ENCODE data around the gene MAGI2. TPM values are rescaled to one million over a fixed set of nuclear protein-coding genes. Genes with fewer than 3 reads are reported as not detected.

The MAGI2 gene
- total RNA-seq, 1 donor from 2014 or later = 8.0 TPM

GRCh38 chr7:78906735-78907134 lies 546.7 kb downstream of the MAGI2 start:
- no peak for DNase-seq

- DNase-seq = no peak
These were observed 548.0 kb downstream of the MAGI2 start for GRCh38 chr7:78905436-78905835.

- no peak for DNase-seq
These were observed 548.5 kb downstream of the MAGI2 start for GRCh38 chr7:78904983-78905382.

- DNase-seq = no peak
These were observed 551.9 kb downstream of the MAGI2 start for GRCh38 chr7:78901566-78901965.

GRCh38 chr7:78900806-78901205 lies 552.7 kb downstream of the MAGI2 start:
- DNase-seq = no peak

GRCh38 chr7:78895393-78895792 lies 558.1 kb downstream of the MAGI2 start:
- DNase-seq = no peak

- DNase-seq = no peak
These were observed 574.3 kb downstream of the MAGI2 start for GRCh38 chr7:78879206-78879605.

- DNase-seq = no peak
These were observed 580.4 kb downstream of the MAGI2 start for GRCh38 chr7:78873117-78873516.

GRCh38 chr7:78864339-78864738 lies 589.1 kb downstream of the MAGI2 start:
- no peak for DNase-seq

GRCh38 chr7:78863281-78863680 lies 590.2 kb downstream of the MAGI2 start:
- DNase-seq = no peak

GRCh38 chr7:78862411-78862900 lies 591.0 kb downstream of the MAGI2 start:
- no peak for DNase-seq

- no peak for DNase-seq
These were observed 600.5 kb downstream of the MAGI2 start for GRCh38 chr7:78852951-78853350.

- DNase-seq = no peak
These were observed 603.2 kb downstream of the MAGI2 start for GRCh38 chr7:78850093-78850740.

- DNase-seq = no peak
These were observed 608.3 kb downstream of the MAGI2 start for GRCh38 chr7:78845155-78845554.

GRCh38 chr7:78842068-78842467 lies 611.4 kb downstream of the MAGI2 start:
- no peak for DNase-seq

GRCh38 chr7:78835897-78836296 lies 617.6 kb downstream of the MAGI2 start:
- DNase-seq = no peak

GRCh38 chr7:78828317-78828716 lies 625.1 kb downstream of the MAGI2 start:
- no peak for DNase-seq

GRCh38 chr7:78803501-78804127 lies 649.9 kb downstream of the MAGI2 start:
- DNase-seq = no peak

- DNase-seq = no peak
These were observed 659.4 kb downstream of the MAGI2 start for GRCh38 chr7:78794101-78794500.

GRCh38 chr7:78792624-78793023 lies 660.8 kb downstream of the MAGI2 start:
- no peak for DNase-seq

- no peak for DNase-seq
These were observed 661.5 kb downstream of the MAGI2 start for GRCh38 chr7:78792006-78792405.

- no peak for DNase-seq
These were observed 665.0 kb downstream of the MAGI2 start for GRCh38 chr7:78788464-78788863.

- no peak for DNase-seq
These were observed 665.6 kb downstream of the MAGI2 start for GRCh38 chr7:78787854-78788253.

GRCh38 chr7:78786055-78786454 lies 667.4 kb downstream of the MAGI2 start:
- no peak for DNase-seq

Data from tongue (tissue), 2 donors.